ENCODE measurements around the gene SH3PXD2A.

The SH3PXD2A gene

GRCh38 chr10:103592186-103593021 lies 263.0 kb downstream of the SH3PXD2A start:
- H3K4me1 ChIP-seq (ENCODE audit: insufficient read depth, low read length) = no peaks in the 10 kb centered on the region
- no peak overlapping the region for H3K27ac ChIP-seq (ENCODE audit: low read length)
- H3K4me2 ChIP-seq (ENCODE audit: insufficient read depth, low read length) = no peak overlapping the region
- H3K27me3 ChIP-seq (ENCODE audit: insufficient read depth, low read length, poor library complexity) = no peaks in the 10 kb centered on the region
- no peaks in the 10 kb centered on the region for H3K9me3 ChIP-seq (ENCODE audit: insufficient read depth, low read length, severe bottlenecking)
- H4K20me1 ChIP-seq (ENCODE audit: insufficient read depth, low read length) = peaks cover 9% of the 10 kb centered on the region
- no peak overlapping the region for H2AFZ ChIP-seq (ENCODE audit: low read depth, low read length)
- ATAC-seq (ENCODE audit: insufficient read depth, low read depth) = peak; percentile 85
- H3K36me3 ChIP-seq (ENCODE audit: insufficient read depth, low read length) = no peaks in the 10 kb centered on the region
- TF ChIP-seq CTCF (IDR thresholded peaks at IDR 0.05; ENCODE audit: borderline replicate concordance, extremely low read depth, low read length, poor library complexity, severe bottlenecking) (peak; percentile 82), EZH2 (IDR thresholded peaks at IDR 0.05; ENCODE audit: borderline replicate concordance, low read depth, low read length, severe bottlenecking) (no peak)
- H3K9ac ChIP-seq (ENCODE audit: low read depth, low read length) = no peak overlapping the region
- no peaks in the 10 kb centered on the region for H3K79me2 ChIP-seq (ENCODE audit: insufficient read depth, low read length)
- peak; percentile 56 for DNase-seq
- no peak overlapping the region for H3K4me3 ChIP-seq (ENCODE audit: low read depth in 1 of 2, low read length in 2 of 2)

DNA sequence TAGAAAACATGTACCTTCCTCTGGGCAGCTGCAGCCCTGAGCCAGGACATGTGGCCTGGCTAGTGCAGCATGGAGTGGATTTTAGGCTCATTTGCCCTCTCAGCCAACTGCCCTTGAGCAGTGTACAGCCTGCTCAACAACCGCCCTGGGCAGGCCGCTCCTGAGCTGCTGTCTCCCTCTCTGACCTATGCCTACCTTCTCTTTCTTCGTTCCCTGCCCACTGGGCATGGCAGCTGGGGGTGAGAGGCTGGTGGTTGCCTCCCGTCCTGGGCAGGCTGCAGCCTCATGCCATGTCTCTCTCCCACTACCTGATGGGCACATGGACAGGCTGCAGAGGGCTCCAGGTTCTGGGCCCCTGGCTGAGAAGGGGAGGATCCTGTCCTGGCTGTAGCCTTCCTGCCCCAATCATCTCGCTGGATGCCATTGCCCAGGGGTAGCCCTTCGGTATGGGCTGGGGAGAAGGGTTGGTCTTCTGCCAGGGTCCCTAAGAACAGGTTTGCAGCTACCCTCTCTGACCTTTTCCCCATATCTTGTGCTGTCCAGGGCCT lies 264.6 kb downstream of the SH3PXD2A start:
- H3K9ac ChIP-seq (ENCODE audit: low read depth, low read length) = no peak overlapping the region
- TF ChIP-seq EZH2 (IDR thresholded peaks at IDR 0.05; ENCODE audit: borderline replicate concordance, low read depth, low read length, severe bottlenecking) = no peak
- no peaks in the 10 kb centered on the region for H3K27me3 ChIP-seq (ENCODE audit: insufficient read depth, low read length, poor library complexity)
- no peak overlapping the region for H3K4me3 ChIP-seq (ENCODE audit: low read depth in 1 of 2, low read length in 2 of 2)
- ATAC-seq (ENCODE audit: insufficient read depth, low read depth) = no peak
- DNase-seq = no peak
- H2AFZ ChIP-seq (ENCODE audit: low read depth, low read length) = no peak overlapping the region
- no peak overlapping the region for H3K4me2 ChIP-seq (ENCODE audit: insufficient read depth, low read length)
- H3K36me3 ChIP-seq (ENCODE audit: insufficient read depth, low read length) = no peaks in the 10 kb centered on the region
- H3K4me1 ChIP-seq (ENCODE audit: insufficient read depth, low read length) = no peaks in the 10 kb centered on the region
- no peaks in the 10 kb centered on the region for H3K79me2 ChIP-seq (ENCODE audit: insufficient read depth, low read length)
- peaks cover 9% of the 10 kb centered on the region for H4K20me1 ChIP-seq (ENCODE audit: insufficient read depth, low read length)
- H3K27ac ChIP-seq (ENCODE audit: low read length) = no peak overlapping the region
- H3K9me3 ChIP-seq (ENCODE audit: insufficient read depth, low read length, severe bottlenecking) = no peaks in the 10 kb centered on the region

DNA sequence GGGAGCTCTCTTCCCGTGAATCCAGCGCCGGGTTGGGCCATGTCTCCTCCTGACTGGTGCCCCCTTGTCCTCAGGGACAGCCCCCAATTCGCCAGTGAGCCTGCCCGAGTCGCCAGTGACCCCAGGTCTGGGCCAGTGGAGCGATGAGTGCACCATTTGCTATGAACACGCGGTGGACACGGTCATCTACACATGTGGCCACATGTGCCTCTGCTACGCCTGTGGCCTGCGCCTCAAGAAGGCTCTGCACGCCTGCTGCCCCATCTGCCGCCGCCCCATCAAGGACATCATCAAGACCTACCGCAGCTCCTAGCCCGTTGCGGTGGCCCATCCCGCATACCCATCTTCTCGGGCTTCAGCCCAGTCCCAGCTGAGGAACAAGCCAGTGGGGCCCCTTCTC lies 265.3 kb downstream of the SH3PXD2A start:
- H3K9ac ChIP-seq (ENCODE audit: low read depth, low read length) = no peak overlapping the region
- H3K36me3 ChIP-seq (ENCODE audit: insufficient read depth, low read length) = no peaks in the 10 kb centered on the region
- DNase-seq (no peak), ATAC-seq (ENCODE audit: insufficient read depth, low read depth) (no peak)
- no peaks in the 10 kb centered on the region for H3K79me2 ChIP-seq (ENCODE audit: insufficient read depth, low read length)
- H3K27me3 ChIP-seq (ENCODE audit: insufficient read depth, low read length, poor library complexity) = no peaks in the 10 kb centered on the region
- no peaks in the 10 kb centered on the region for H3K4me1 ChIP-seq (ENCODE audit: insufficient read depth, low read length)
- TF ChIP-seq CTCF (IDR thresholded peaks at IDR 0.05; ENCODE audit: borderline replicate concordance, extremely low read depth, low read length, poor library complexity, severe bottlenecking) = no peak
- no peak for TF ChIP-seq EZH2 (IDR thresholded peaks at IDR 0.05; ENCODE audit: borderline replicate concordance, low read depth, low read length, severe bottlenecking)
- H3K4me3 ChIP-seq (ENCODE audit: low read depth in 1 of 2, low read length in 2 of 2) = no peak overlapping the region
- peaks cover 9% of the 10 kb centered on the region for H4K20me1 ChIP-seq (ENCODE audit: insufficient read depth, low read length)
- no peak overlapping the region for H2AFZ ChIP-seq (ENCODE audit: low read depth, low read length)
- no peak overlapping the region for H3K4me2 ChIP-seq (ENCODE audit: insufficient read depth, low read length)
- H3K27ac ChIP-seq (ENCODE audit: low read length) = no peak overlapping the region
- no peaks in the 10 kb centered on the region for H3K9me3 ChIP-seq (ENCODE audit: insufficient read depth, low read length, severe bottlenecking)

DNA sequence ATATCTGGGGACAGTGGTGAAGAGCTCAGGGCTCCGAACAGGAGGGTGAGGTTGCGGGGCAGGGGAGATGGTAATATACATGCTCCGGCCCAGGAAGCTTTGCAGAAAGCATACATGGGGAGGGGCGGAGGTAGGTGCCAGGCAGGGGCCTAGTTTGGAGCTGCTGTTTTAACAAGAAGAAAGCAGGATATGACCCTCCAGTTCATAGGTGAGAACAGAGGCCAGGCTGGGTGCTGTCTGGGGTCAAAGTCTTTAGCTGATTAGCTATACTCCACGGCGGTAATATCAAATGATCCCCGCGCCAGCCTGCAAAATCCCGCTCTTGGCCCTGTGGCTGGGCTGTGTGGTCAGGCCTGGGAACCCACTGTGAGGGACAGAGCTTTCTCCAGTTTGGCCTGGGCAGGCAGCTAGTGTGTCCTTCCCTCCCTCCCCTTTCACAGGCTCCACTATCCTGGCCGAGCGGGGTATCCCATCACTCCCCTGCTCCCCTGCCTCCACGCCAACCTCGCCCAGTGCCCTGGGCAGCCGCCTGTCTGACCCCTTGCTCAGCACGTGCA lies 266.2 kb downstream of the SH3PXD2A start:
- Histone ChIP-seq H3K27me3 (ENCODE audit: insufficient read depth, low read length, poor library complexity) (no peaks in the 10 kb centered on the region), H3K27ac (ENCODE audit: low read length) (no peak overlapping the region), H3K4me1 (ENCODE audit: insufficient read depth, low read length) (no peaks in the 10 kb centered on the region), H3K9me3 (ENCODE audit: insufficient read depth, low read length, severe bottlenecking) (no peaks in the 10 kb centered on the region), H3K79me2 (ENCODE audit: insufficient read depth, low read length) (no peaks in the 10 kb centered on the region), H3K9ac (ENCODE audit: low read depth, low read length) (no peak overlapping the region), H3K36me3 (ENCODE audit: insufficient read depth, low read length) (no peaks in the 10 kb centered on the region), H3K4me2 (ENCODE audit: insufficient read depth, low read length) (no peak overlapping the region), H3K4me3 (ENCODE audit: low read depth in 1 of 2, low read length in 2 of 2) (no peak overlapping the region), H4K20me1 (ENCODE audit: insufficient read depth, low read length) (peaks cover 9% of the 10 kb centered on the region), H2AFZ (ENCODE audit: low read depth, low read length) (no peak overlapping the region)
- ATAC-seq (ENCODE audit: insufficient read depth, low read depth) = no peak
- TF ChIP-seq CTCF (IDR thresholded peaks at IDR 0.05; ENCODE audit: borderline replicate concordance, extremely low read depth, low read length, poor library complexity, severe bottlenecking) (no peak), EZH2 (IDR thresholded peaks at IDR 0.05; ENCODE audit: borderline replicate concordance, low read depth, low read length, severe bottlenecking) (no peak)
- no peak for DNase-seq

Data from DND-41 (cell line).